Muscle layer of duodenum (tissue), 2 donors: ENCODE data around the gene PDHB.
A peak's percentile ranks its signal among the peaks of the same experiment; 100 is the strongest.

Source experiments
- H3K27ac ChIP-seq: one replicate; pipeline ENCODE4 v1.7.0; 2013; ENCODE audit warnings: mild to moderate bottlenecking, low read length
- H3K27me3 ChIP-seq: one replicate; pipeline ENCODE4 v1.7.0; 2013; ENCODE audit warnings: low read depth, mild to moderate bottlenecking, control low read depth, low read length
- H3K36me3 ChIP-seq, 2 donors: one replicate each; pipeline ENCODE4 v1.7.0; 2013; ENCODE audit warnings: low read length in 2 of 2, control low read depth in 1 of 2, mild to moderate bottlenecking in 1 of 2; ENCODE audit not compliant: insufficient read depth in 2 of 2, control insufficient read depth in 1 of 2
- H3K4me1 ChIP-seq, 2 donors: one replicate each; pipeline ENCODE4 v1.7.0; 2013; ENCODE audit warnings: low read length in 2 of 2, mild to moderate bottlenecking in 2 of 2, control low read depth in 1 of 2, moderate library complexity in 1 of 2; ENCODE audit not compliant: insufficient read depth in 2 of 2, control insufficient read depth in 1 of 2
- H3K4me3 ChIP-seq, 2 donors: one replicate each; pipeline ENCODE4 v1.7.0; 2013; ENCODE audit warnings: low read length in 2 of 2, low read depth in 1 of 2, mild to moderate bottlenecking in 1 of 2
- H3K9me3 ChIP-seq, 2 donors: one replicate each; pipeline ENCODE4 v1.7.0; 2013; ENCODE audit warnings: low read length in 2 of 2, control low read depth in 1 of 2, mild to moderate bottlenecking in 1 of 2; ENCODE audit not compliant: control insufficient read depth in 1 of 2
- donor health status: healthy.

Gene PDHB

GRCh38 chr3:58394339-58394738 lies 39.3 kb downstream of the PDHB start:
- Histone ChIP-seq H3K4me1 (peaks cover 0 to 25% of the 10 kb centered on the region in 2 donors), H3K27ac (no peak overlapping the region), H3K9me3 (no peaks in the 10 kb centered on the region), H3K27me3 (no peaks in the 10 kb centered on the region), H3K4me3 (no peak overlapping the region), H3K36me3 (peaks cover 42 to 43% of the 10 kb centered on the region in 2 donors)

GRCh38 chr3:58392181-58392580 lies 41.5 kb downstream of the PDHB start:
- H3K36me3 ChIP-seq, result peaks cover 24 to 26% of the 10 kb centered on the region in 2 donors
- H3K9me3 ChIP-seq, result no peaks in the 10 kb centered on the region
- no peaks in the 10 kb centered on the region for H3K27me3 ChIP-seq
- H3K4me1 ChIP-seq, result peaks cover 6 to 36% of the 10 kb centered on the region in 2 donors
- H3K4me3 ChIP-seq, result no peak overlapping the region
- peak overlapping the region; percentile 3 for H3K27ac ChIP-seq

GRCh38 chr3:58391156-58391865 lies 42.3 kb downstream of the PDHB start:
- peaks cover 16 to 22% of the 10 kb centered on the region in 2 donors for H3K36me3 ChIP-seq
- H3K4me1 ChIP-seq, result peaks cover 10 to 44% of the 10 kb centered on the region in 2 donors
- peak overlapping the region; percentile 3 for H3K27ac ChIP-seq
- H3K4me3 ChIP-seq, result no peak overlapping the region
- H3K27me3 ChIP-seq, result no peaks in the 10 kb centered on the region
- H3K9me3 ChIP-seq, result no peaks in the 10 kb centered on the region

- Histone ChIP-seq H3K9me3 (no peaks in the 10 kb centered on the region), H3K36me3 (peaks cover 6 to 9% of the 10 kb centered on the region in 2 donors), H3K27ac (peak overlapping the region; percentile 52), H3K4me1 (peaks cover 10 to 48% of the 10 kb centered on the region in 2 donors), H3K4me3 (no peak overlapping the region), H3K27me3 (no peaks in the 10 kb centered on the region)
Observed at GRCh38 chr3:58388550-58389091, 45.0 kb downstream of the PDHB start.

- Histone ChIP-seq H3K36me3 (peaks cover 6 to 13% of the 10 kb centered on the region in 2 donors), H3K4me1 (peaks cover 10 to 52% of the 10 kb centered on the region in 2 donors), H3K4me3 (peak overlapping the region in 1 of 2 donors; percentile 33)
Observed at GRCh38 chr3:58387650-58388546, 45.7 kb downstream of the PDHB start.

DNA sequence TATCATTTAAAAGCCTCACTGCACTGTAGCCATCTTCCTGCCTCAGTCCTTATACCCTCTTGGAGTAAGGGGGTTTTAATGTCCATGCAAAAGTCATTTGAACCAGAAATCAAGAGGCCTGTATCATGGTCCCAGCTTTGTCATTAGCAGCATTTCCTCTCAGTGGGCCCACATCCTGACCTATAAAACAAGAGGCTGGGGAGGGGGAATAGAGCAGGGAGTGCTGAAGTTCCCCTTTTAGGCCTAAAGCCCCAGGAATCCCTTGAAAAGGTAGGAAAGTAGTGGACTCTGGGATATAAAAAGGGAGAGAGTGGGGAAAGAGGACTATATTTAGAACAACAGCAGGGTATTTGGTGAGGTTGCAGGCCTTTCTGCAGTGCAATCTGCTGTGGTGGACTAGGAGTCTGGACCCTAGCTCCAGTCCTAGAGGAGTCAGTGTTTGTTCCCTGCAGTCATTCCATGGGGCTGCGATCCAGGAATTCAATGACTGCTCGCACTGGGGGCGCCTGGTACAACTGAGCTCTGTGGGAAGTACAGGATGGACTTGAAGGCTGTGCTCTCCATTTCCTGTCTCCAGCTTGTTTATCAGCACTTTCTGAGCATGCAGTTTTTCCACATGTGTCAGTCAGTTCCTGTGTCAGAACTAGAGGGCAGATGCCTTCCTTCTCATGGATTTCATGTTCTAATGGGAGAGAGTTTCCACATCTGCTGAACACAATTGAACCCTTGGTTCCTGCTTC lies 46.8 kb downstream of the PDHB start:
- peaks cover 10 to 45% of the 10 kb centered on the region in 2 donors for H3K4me1 ChIP-seq

More at GRCh38 chr3:58387650-58388546, 45.7 kb downstream of the PDHB start:
- H3K27ac ChIP-seq, result peak overlapping the region; percentile 52
- H3K27me3 ChIP-seq, result no peaks in the 10 kb centered on the region
- no peaks in the 10 kb centered on the region for H3K9me3 ChIP-seq

GRCh38 chr3:58384381-58385090 lies 49.1 kb downstream of the PDHB start:
- Histone ChIP-seq H3K9me3 (no peaks in the 10 kb centered on the region), H3K4me1 (peaks cover 10 to 40% of the 10 kb centered on the region in 2 donors), H3K36me3 (peaks cover 0 to 13% of the 10 kb centered on the region in 2 donors), H3K27me3 (no peaks in the 10 kb centered on the region), H3K27ac (no peak overlapping the region), H3K4me3 (no peak overlapping the region)

More for the DNA sequence above, 46.8 kb downstream of the PDHB start:
- no peaks in the 10 kb centered on the region for H3K27me3 ChIP-seq
- H3K9me3 ChIP-seq, result no peaks in the 10 kb centered on the region
- peak overlapping the region; percentile 52 for H3K27ac ChIP-seq
- peaks cover 0 to 13% of the 10 kb centered on the region in 2 donors for H3K36me3 ChIP-seq
- no peak overlapping the region for H3K4me3 ChIP-seq

- Histone ChIP-seq H3K4me3 (no peak overlapping the region), H3K36me3 (peaks cover 0 to 13% of the 10 kb centered on the region in 2 donors), H3K27me3 (no peaks in the 10 kb centered on the region), H3K27ac (no peak overlapping the region), H3K4me1 (peaks cover 10 to 35% of the 10 kb centered on the region in 2 donors), H3K9me3 (no peaks in the 10 kb centered on the region)
Observed at GRCh38 chr3:58383904-58384303, 49.7 kb downstream of the PDHB start.

DNA sequence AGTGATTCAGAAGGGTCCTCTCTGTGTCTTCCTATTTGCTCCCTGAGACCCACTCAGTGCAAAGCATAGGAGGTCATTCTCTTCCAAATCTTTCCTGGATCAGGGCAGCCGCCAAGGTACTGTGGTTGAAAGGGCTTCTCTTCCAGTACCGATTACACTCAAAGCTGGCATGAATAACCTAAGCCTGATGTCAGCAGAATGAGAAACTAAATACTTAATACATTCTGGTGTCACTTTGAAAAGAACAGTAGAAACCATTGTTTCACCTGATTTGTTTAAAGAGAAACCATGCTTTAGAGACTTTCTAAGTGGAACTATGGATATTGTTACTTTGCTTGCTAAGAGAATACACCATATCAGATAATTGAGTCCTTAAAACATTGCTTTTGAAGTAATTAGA lies 50.2 kb downstream of the PDHB start:
- Histone ChIP-seq H3K4me3 (no peak overlapping the region), H3K27me3 (no peaks in the 10 kb centered on the region), H3K9me3 (no peaks in the 10 kb centered on the region), H3K27ac (no peak overlapping the region), H3K36me3 (peaks cover 0 to 13% of the 10 kb centered on the region in 2 donors), H3K4me1 (peaks cover 10 to 33% of the 10 kb centered on the region in 2 donors)

DNA sequence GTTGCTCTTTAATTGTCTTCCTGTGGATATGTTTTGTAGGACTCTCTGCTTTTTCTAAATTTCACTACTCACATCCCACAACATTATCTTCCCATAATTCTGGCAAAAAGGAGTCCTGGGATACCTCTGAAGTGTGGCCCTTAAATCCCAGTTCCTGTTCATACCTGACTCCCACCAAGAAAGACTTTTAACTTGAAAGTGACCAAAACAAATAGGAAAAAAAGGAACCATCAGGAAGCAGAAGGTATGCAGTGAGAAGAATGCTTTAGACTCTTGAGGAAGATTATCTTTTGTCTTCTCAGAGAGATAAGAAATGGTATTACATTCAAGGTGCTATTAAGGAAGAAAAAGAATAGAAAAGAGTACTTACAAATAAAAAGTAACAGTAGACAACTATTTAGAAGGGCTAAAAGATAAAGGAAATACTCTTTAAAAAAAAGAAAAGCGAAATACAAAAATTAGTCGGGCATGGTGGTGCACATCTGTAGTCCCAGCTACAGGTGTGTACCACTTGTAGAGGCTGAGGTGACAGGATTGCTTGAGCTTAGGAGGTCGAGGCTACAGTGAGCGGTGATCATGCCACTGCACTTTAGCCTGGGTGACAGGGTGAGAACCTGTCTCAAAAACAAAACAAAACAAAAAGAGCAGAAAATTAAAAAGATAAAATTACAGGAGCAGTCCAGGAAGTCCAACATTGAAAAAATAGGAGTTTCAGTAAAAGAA lies 54.1 kb downstream of the PDHB start:
- H3K9me3 ChIP-seq, result no peaks in the 10 kb centered on the region
- H3K36me3 ChIP-seq, result peaks cover 0 to 12% of the 10 kb centered on the region in 2 donors
- no peak overlapping the region for H3K27ac ChIP-seq
- peaks cover 0 to 10% of the 10 kb centered on the region in 2 donors for H3K4me1 ChIP-seq
- no peak overlapping the region for H3K4me3 ChIP-seq
- H3K27me3 ChIP-seq, result no peaks in the 10 kb centered on the region
